Astrocyte (in vitro differentiated cells and primary cell): ENCODE measurements around the gene GCSAM. TPM values are rescaled to one million over a fixed set of nuclear protein-coding genes. Genes with fewer than 3 reads are reported as not detected.

Source experiments
- DNase-seq: peaks from one replicate; pipeline ENCODE4 v3.0.0-alpha.2; 2010; ENCODE audit warnings: low read depth
- FAIRE-seq: peaks from 2 replicates; lab custom pipeline; 2011; peaks lifted over from hg19 to GRCh38; lab: Jason Lieb, UNC
- H2AFZ ChIP-seq: 2 replicates; pipeline ENCODE4 v1.6.0; 2012; ENCODE audit warnings: low read depth, low read length, inconsistent platforms
- H3K27ac ChIP-seq: 2 replicates; pipeline ENCODE4 v1.5.1; 2011; ENCODE audit warnings: low read depth, low read length, inconsistent platforms
- H3K27me3 ChIP-seq: 2 replicates; pipeline ENCODE4 v1.6.0; 2011; ENCODE audit warnings: low read length, inconsistent platforms; ENCODE audit not compliant: insufficient read depth
- H3K36me3 ChIP-seq: 2 replicates; pipeline ENCODE4 v1.5.1; 2011; ENCODE audit warnings: low read length, inconsistent platforms; ENCODE audit not compliant: insufficient read depth
- H3K4me1 ChIP-seq: 2 replicates; pipeline ENCODE4 v1.5.1; 2011; ENCODE audit warnings: low read length, inconsistent platforms; ENCODE audit not compliant: insufficient read depth
- H3K4me2 ChIP-seq: 2 replicates; pipeline ENCODE4 v1.6.0; 2012; ENCODE audit warnings: low read length, inconsistent platforms
- H3K4me3 ChIP-seq: 2 replicates; pipeline ENCODE4 v1.5.1; 2011; ENCODE audit warnings: low read depth, mild to moderate bottlenecking, low read length, inconsistent platforms; ENCODE audit not compliant: insufficient read depth
- H3K79me2 ChIP-seq: 2 replicates; pipeline ENCODE4 v1.6.0; 2012; ENCODE audit warnings: mild to moderate bottlenecking, low read length, inconsistent platforms; ENCODE audit not compliant: insufficient read depth
- H3K9ac ChIP-seq: 2 replicates; pipeline ENCODE4 v1.6.0; 2012; ENCODE audit warnings: mild to moderate bottlenecking, low read length, inconsistent platforms
- H3K9me3 ChIP-seq: 2 replicates; pipeline ENCODE4 v1.5.1; 2012; ENCODE audit warnings: low read depth, mild to moderate bottlenecking, low read length, inconsistent platforms; ENCODE audit not compliant: insufficient read depth
- H4K20me1 ChIP-seq: 2 replicates; pipeline ENCODE4 v1.6.0; 2012; ENCODE audit warnings: low read length, inconsistent platforms; ENCODE audit not compliant: insufficient read depth
- H3K27ac Mint-ChIP-seq: one replicate; pipeline ENCODE4 v1.8.0; 2021; ENCODE audit warnings: mild to moderate bottlenecking, mixed read lengths; ENCODE audit not compliant: unreplicated experiment
- H3K27me3 Mint-ChIP-seq: one replicate; pipeline ENCODE4 v1.8.0; 2021; ENCODE audit warnings: low read depth, mixed read lengths; ENCODE audit not compliant: unreplicated experiment
- H3K36me3 Mint-ChIP-seq: one replicate; pipeline ENCODE4 v1.8.0; 2021; ENCODE audit warnings: low read depth, mixed read lengths; ENCODE audit not compliant: unreplicated experiment
- H3K4me1 Mint-ChIP-seq: one replicate; pipeline ENCODE4 v1.8.0; 2021; ENCODE audit warnings: low read depth, mixed read lengths; ENCODE audit not compliant: unreplicated experiment
- H3K4me3 Mint-ChIP-seq: one replicate; pipeline ENCODE4 v1.8.0; 2021; ENCODE audit warnings: mild to moderate bottlenecking, moderate library complexity, mixed read lengths; ENCODE audit not compliant: unreplicated experiment
- H3K9me3 Mint-ChIP-seq: one replicate; pipeline ENCODE4 v1.8.0; 2021; ENCODE audit warnings: mild to moderate bottlenecking, mixed read lengths; ENCODE audit not compliant: unreplicated experiment
- CTCF ChIP-seq: IDR thresholded peaks from 2 replicates; pipeline ENCODE4 v1.5.1; 2011; ENCODE audit warnings: low read depth, mild to moderate bottlenecking, inconsistent platforms, low read length, moderate library complexity; ENCODE audit not compliant: insufficient read depth
- EZH2 ChIP-seq: IDR thresholded peaks from 2 replicates; pipeline ENCODE4 v1.6.1; 2012; ENCODE audit warnings: mild to moderate bottlenecking, low read length, inconsistent platforms; ENCODE audit not compliant: insufficient read depth
- total RNA-seq: library from RNA; stranded (reverse); gene quantifications from 2 replicates; pipeline ENCODE4 v1.2.1, GENCODE V29; 2021

The GCSAM gene
- total RNA-seq, 1 donor from 2014 or later, result not detected

GRCh38 chr3:112115806-112116383 lies 17.2 kb downstream of the GCSAM start:
- H3K4me1 Mint-ChIP-seq, result peaks cover 4% of the 10 kb centered on the region

DNA sequence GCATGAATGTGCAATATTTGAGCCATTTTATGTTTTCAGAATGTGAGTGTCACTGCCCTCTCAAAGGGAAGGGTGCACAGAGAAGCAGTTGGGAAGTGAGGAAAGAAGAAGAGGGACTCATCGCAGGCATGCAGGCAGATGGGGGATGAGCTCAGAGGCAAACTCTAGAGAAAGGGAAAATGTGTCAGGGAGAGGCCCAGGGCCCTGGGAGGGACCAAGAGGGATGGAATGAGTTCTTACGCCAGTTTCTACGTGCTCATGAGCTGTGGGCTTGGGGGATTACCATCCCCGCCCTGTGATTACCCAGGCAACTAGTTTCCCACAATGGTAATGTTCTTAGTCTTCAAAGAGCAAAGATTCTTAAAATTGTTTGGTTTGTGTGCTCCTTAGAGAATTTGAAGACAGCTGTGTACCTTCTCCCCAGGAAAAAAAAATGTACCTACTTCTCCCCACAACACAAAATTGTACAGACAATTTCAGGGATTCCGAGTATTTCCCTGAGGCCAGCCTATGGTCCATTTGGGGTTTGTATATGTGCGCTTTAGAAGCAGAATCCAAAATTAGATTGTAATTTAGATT lies 17.8 kb downstream of the GCSAM start:
- no peak for DNase-seq
- no peak overlapping the region for H3K27ac Mint-ChIP-seq

More at GRCh38 chr3:112115806-112116383, 17.2 kb downstream of the GCSAM start:
- no peaks in the 10 kb centered on the region for H3K27me3 Mint-ChIP-seq
- H3K27me3 ChIP-seq, result no peaks in the 10 kb centered on the region
- H3K27ac Mint-ChIP-seq, result peak overlapping the region; percentile 62
- H3K9me3 Mint-ChIP-seq, result no peaks in the 10 kb centered on the region
- no peak for FAIRE-seq
- H3K9ac ChIP-seq, result no peak overlapping the region
- no peak overlapping the region for H3K27ac ChIP-seq
- peaks cover 38% of the 10 kb centered on the region for H3K36me3 Mint-ChIP-seq
- DNase-seq, result no peak
- H3K79me2 ChIP-seq, result no peaks in the 10 kb centered on the region
- H3K4me3 Mint-ChIP-seq, result no peak overlapping the region
- no peak overlapping the region for H3K4me3 ChIP-seq
- H3K4me2 ChIP-seq, result no peak overlapping the region
- no peak overlapping the region for H2AFZ ChIP-seq
- peaks cover 23% of the 10 kb centered on the region for H3K36me3 ChIP-seq
- no peaks in the 10 kb centered on the region for H3K9me3 ChIP-seq
- H4K20me1 ChIP-seq, result no peaks in the 10 kb centered on the region
- no peak for TF ChIP-seq CTCF
- no peaks in the 10 kb centered on the region for H3K4me1 ChIP-seq

More for the DNA sequence above, 17.8 kb downstream of the GCSAM start:
- no peak overlapping the region for H3K4me2 ChIP-seq
- H3K9ac ChIP-seq, result no peak overlapping the region
- no peaks in the 10 kb centered on the region for H3K27me3 ChIP-seq
- no peak overlapping the region for H2AFZ ChIP-seq
- FAIRE-seq, result no peak
- no peak overlapping the region for H3K4me3 Mint-ChIP-seq
- H3K4me1 Mint-ChIP-seq, result peaks cover 4% of the 10 kb centered on the region
- no peaks in the 10 kb centered on the region for H3K4me1 ChIP-seq
- TF ChIP-seq CTCF (no peak), EZH2 (no peak)
- no peak overlapping the region for H3K4me3 ChIP-seq
- no peaks in the 10 kb centered on the region for H3K27me3 Mint-ChIP-seq
- no peaks in the 10 kb centered on the region for H3K79me2 ChIP-seq
- H3K9me3 Mint-ChIP-seq, result no peaks in the 10 kb centered on the region
- peaks cover 23% of the 10 kb centered on the region for H3K36me3 ChIP-seq
- no peaks in the 10 kb centered on the region for H4K20me1 ChIP-seq
- H3K9me3 ChIP-seq, result no peaks in the 10 kb centered on the region
- H3K27ac ChIP-seq, result no peak overlapping the region
- H3K36me3 Mint-ChIP-seq, result peaks cover 38% of the 10 kb centered on the region
